Nephron progenitor cell (in vitro differentiated cells): ENCODE results near the gene KRTAP12-4.
"Not testable (repeated sequence)": the region's sequence is repeated elsewhere in the genome, so short reads cannot be mapped to it uniquely, and the experiment has no call there.

ENCODE experiments used
- DNase-seq: peaks from one replicate; pipeline ENCODE4 v3.0.0; 2021
- H3K27ac Mint-ChIP-seq: 2 replicates; pipeline ENCODE4 v1.8.0; 2021; ENCODE audit warnings: mild to moderate bottlenecking, moderate library complexity, mixed read lengths
- H3K27me3 Mint-ChIP-seq: 2 replicates; pipeline ENCODE4 v1.8.0; 2021; ENCODE audit warnings: mild to moderate bottlenecking, low read depth, mixed read lengths; ENCODE audit not compliant: poor library complexity
- H3K36me3 Mint-ChIP-seq: 2 replicates; pipeline ENCODE4 v1.8.0; 2021; ENCODE audit warnings: low read depth, mixed read lengths
- H3K4me1 Mint-ChIP-seq: 2 replicates; pipeline ENCODE4 v1.8.0; 2021; ENCODE audit warnings: mixed read lengths
- H3K4me3 Mint-ChIP-seq: 2 replicates; pipeline ENCODE4 v1.8.0; 2021; ENCODE audit warnings: mild to moderate bottlenecking, moderate library complexity, mixed read lengths
- H3K9me3 Mint-ChIP-seq: 2 replicates; pipeline ENCODE4 v1.8.0; 2021; ENCODE audit warnings: mild to moderate bottlenecking, moderate library complexity, mixed read lengths
- TF ChIP-seq, protein P1 (sequence below): fragments of 200-600 bp; sonication (generic); IDR thresholded peaks from 2 replicates; pipeline ENCODE4 v1.5.0; 2021; ENCODE audit warnings: antibody characterized with exemption

Gene KRTAP12-4

DNA sequence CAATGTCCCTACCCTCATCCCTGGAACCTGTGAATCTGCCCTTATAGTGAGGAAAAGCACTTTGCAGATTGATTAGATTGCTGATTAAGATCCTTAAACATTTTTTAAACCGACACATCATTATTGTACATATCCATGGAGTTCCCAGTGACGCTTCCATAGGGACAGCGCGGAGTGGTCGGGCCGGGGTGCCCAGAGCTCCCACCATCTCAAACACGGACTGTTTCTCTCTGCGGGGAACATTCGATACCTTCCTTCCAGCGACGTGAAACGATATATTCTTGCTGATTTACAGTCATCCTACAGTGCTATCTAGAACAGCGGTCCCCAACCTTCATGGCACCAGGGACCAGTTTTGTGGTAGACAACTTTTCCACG is 46.6 kb upstream of the KRTAP12-4 start:
- no peaks in the 10 kb centered on the region for H3K36me3 Mint-ChIP-seq
- DNase-seq, result no peak
- H3K4me1 Mint-ChIP-seq, result peaks cover 63% of the 10 kb centered on the region
- no peak overlapping the region for H3K27ac Mint-ChIP-seq
- peaks cover 81% of the 10 kb centered on the region for H3K27me3 Mint-ChIP-seq
- peaks cover 16% of the 10 kb centered on the region for H3K9me3 Mint-ChIP-seq
- TF ChIP-seq, protein P1, sequence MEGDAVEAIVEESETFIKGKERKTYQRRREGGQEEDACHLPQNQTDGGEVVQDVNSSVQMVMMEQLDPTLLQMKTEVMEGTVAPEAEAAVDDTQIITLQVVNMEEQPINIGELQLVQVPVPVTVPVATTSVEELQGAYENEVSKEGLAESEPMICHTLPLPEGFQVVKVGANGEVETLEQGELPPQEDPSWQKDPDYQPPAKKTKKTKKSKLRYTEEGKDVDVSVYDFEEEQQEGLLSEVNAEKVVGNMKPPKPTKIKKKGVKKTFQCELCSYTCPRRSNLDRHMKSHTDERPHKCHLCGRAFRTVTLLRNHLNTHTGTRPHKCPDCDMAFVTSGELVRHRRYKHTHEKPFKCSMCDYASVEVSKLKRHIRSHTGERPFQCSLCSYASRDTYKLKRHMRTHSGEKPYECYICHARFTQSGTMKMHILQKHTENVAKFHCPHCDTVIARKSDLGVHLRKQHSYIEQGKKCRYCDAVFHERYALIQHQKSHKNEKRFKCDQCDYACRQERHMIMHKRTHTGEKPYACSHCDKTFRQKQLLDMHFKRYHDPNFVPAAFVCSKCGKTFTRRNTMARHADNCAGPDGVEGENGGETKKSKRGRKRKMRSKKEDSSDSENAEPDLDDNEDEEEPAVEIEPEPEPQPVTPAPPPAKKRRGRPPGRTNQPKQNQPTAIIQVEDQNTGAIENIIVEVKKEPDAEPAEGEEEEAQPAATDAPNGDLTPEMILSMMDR, result no peak
- H3K4me3 Mint-ChIP-seq, result no peak overlapping the region

DNA sequence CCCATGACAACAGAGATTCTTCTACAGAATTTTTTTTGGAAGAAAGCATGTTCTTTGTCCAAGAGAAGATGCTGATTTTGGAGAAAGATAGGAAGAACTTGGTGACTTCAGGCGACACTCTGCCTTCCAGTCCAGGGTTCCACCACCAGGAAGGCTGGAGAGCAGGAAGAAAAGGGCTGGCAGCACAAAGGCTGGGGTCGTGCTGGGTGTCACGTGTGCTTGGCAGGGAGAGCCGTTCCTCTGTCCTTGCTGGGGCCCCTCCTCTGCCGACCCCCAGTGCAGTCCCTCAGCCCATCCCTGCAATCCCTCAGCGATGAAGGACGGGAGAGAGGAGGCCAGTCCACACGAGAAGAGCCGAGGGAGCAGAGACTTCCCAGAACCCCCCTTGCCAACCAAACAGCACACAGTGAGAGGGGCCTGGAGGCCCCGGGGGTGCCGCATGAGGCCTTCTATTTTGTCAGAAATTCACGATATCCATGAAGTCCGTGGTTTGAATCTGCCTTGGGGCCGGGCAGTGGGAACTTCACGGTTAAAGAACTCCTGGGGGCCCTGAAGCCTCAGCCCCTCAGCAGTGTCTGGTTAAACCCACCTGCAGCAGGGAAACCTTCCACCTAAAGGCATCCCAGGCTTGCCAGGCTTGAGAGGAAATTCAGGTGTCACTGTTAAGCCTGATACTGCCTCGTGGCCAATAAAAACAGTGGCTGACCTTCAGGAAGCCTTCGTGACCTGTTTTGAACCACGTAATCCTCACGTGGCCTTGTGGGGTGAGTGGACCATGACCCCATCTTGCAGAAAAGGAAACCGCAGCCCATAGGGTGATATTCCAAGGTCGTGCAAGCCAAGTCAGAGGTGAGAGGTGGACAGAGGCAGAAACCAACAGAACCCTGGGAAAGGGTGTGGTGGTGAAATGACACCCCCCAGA is 45.9 kb upstream of the KRTAP12-4 start:
- peaks cover 10% of the 10 kb centered on the region for H3K9me3 Mint-ChIP-seq
- H3K27ac Mint-ChIP-seq, result no peak overlapping the region
- TF ChIP-seq, protein P1, result no peak
- peaks cover 69% of the 10 kb centered on the region for H3K4me1 Mint-ChIP-seq
- no peaks in the 10 kb centered on the region for H3K36me3 Mint-ChIP-seq
- no peak for DNase-seq
- no peak overlapping the region for H3K4me3 Mint-ChIP-seq
- H3K27me3 Mint-ChIP-seq, result peaks cover 81% of the 10 kb centered on the region

DNA sequence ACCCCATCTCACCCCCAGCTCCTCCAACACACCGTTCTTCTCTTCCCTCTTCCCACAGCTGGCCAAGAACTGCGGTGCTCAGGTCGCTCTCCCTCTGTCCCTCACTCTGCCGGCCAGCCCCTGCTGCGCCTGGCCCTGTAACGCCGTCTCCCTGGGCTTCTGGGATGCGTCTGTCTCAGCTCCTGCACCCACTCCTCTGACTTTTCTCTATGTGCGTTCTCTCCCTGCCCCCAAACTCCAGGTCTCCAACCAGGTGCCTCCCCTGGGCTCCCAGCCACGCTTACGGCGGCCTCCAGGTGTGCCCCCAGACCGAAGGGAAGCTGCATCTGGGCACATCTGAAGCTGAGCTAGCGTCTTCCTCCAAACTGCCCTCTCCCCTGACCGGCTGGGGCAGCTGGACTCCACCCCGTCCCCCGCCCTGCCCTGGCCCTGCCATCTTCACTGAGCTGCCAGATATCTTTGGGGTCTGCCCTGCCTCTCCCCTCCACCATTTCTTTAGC is 45.1 kb upstream of the KRTAP12-4 start:
- DNase-seq, result no peak
- H3K27me3 Mint-ChIP-seq, result peaks cover 73% of the 10 kb centered on the region
- H3K27ac Mint-ChIP-seq, result no peak overlapping the region
- peaks cover 74% of the 10 kb centered on the region for H3K4me1 Mint-ChIP-seq
- no peaks in the 10 kb centered on the region for H3K36me3 Mint-ChIP-seq
- peak overlapping the region; percentile 25 for H3K4me3 Mint-ChIP-seq
- H3K9me3 Mint-ChIP-seq, result peaks cover 7% of the 10 kb centered on the region
- TF ChIP-seq, protein P1, result no peak

DNA sequence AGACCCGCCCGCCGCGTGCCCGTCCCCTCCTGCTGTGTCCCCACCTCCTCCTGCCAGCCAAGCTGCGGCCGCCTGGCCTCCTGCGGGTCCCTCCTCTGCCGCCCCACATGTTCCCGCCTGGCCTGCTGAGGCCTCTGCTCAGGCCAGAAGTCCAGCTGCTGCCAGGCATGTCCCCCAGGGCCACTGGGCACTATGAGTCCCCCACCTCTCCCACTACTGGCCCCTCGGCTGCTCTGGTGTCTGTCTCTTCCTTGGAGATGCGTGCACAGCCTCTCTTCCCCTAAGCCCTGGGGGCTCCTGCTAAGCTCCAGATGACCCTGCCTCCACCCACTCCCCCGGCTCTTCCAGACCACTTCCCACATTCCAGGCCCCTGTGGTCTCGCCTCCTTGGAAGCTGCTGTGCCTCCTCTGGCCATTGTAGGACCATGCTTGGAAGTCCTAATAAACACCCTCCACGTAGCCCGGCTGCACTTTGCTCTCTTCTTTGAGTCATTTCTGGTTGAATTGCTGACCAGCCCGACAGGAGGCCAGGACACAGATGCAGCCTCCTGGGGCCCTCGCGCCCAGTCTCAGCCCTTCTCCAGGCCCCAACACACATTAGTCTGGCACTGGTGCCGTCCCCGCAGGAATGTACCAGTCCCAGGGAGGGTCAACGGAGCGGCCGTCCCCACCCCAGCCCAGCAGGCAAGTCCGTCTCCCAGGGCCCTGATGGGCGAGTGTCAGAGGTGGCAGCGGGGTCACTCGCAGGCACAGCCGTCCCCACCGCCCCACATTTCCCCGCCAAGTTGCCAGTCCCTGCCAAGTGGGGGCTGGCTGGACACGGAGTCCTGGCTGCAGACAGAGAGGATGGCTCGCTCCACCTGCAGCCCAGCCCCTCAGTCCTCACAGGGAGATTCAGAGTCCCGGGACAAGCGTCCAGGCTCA is 43.6 kb upstream of the KRTAP12-4 start:
- H3K4me1 Mint-ChIP-seq, result peaks cover 69% of the 10 kb centered on the region
- H3K4me3 Mint-ChIP-seq, result peak overlapping the region; percentile 10

DNA sequence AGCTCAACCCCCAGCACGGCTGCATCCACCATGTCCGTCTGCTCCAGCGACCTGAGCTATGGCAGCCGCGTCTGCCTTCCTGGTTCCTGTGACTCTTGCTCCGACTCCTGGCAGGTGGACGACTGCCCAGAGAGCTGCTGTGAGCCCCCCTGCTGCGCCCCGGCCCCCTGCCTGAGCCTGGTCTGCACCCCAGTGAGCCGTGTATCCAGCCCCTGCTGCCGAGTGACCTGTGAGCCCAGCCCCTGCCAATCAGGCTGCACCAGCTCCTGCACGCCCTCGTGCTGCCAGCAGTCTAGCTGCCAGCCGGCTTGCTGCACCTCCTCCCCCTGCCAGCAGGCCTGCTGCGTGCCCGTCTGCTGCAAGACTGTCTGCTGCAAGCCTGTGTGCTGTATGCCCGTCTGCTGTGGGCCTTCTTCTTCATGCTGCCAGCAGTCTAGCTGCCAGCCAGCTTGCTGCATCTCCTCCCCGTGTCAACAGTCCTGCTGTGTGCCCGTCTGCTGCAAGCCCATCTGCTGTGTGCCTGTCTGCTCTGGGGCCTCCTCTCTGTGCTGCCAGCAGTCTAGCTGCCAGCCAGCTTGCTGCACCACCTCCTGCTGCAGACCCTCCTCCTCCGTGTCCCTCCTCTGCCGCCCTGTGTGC is 42.8 kb upstream of the KRTAP12-4 start, which contains the start of gene KRTAP10-12:
Gene KRTAP10-12 (plus strand): TSS at position 1 of the 639 bp plus-strand sequence. CDS start 30 bp downstream, at position 31.
- not testable (repeated sequence) for H3K27ac Mint-ChIP-seq
- H3K36me3 Mint-ChIP-seq, result peaks cover 13% of the 10 kb centered on the region

More for the DNA sequence above, 43.6 kb upstream of the KRTAP12-4 start:
- Mint-ChIP-seq H3K27ac (no peak overlapping the region), H3K9me3 (peaks cover 17% of the 10 kb centered on the region), H3K27me3 (peaks cover 58% of the 10 kb centered on the region), H3K36me3 (peaks cover 5% of the 10 kb centered on the region)
- TF ChIP-seq, protein P1, result no peak
- DNase-seq, result no peak

More for the DNA sequence above, 42.8 kb upstream of the KRTAP12-4 start, which contains the start of gene KRTAP10-12:
- Mint-ChIP-seq H3K27me3 (peaks cover 51% of the 10 kb centered on the region), H3K4me3 (peak within 1 kb of the TSS; percentile 10), H3K9me3 (peaks cover 25% of the 10 kb centered on the region), H3K4me1 (peaks cover 62% of the 10 kb centered on the region)
- DNase-seq, result not testable (repeated sequence)
